ENCODE measurements around the gene YPEL5.

DNA sequence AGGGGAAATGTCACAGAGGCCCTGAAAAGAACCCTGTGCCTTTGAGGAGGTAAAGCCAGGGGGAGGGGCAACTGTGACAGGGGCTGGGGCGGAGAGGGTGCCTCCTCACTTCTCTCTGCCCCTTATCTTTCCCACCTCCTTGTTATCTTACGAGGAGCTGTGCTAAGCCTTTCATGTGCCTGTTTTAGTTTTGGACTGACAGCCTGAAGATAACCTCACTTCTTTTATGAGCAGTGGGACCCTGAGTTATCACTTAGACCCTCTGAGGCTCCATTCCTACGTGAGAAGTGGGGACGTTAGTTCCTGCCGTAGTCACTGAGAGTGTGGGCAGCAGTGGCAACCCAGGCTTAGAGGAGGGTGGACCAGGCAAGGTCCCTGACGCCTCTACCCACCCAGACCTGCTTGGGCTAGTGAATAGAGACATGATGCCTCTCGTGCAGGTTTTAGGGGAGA lies 45.0 kb downstream of the YPEL5 start:
- TF ChIP-seq, protein P1, sequence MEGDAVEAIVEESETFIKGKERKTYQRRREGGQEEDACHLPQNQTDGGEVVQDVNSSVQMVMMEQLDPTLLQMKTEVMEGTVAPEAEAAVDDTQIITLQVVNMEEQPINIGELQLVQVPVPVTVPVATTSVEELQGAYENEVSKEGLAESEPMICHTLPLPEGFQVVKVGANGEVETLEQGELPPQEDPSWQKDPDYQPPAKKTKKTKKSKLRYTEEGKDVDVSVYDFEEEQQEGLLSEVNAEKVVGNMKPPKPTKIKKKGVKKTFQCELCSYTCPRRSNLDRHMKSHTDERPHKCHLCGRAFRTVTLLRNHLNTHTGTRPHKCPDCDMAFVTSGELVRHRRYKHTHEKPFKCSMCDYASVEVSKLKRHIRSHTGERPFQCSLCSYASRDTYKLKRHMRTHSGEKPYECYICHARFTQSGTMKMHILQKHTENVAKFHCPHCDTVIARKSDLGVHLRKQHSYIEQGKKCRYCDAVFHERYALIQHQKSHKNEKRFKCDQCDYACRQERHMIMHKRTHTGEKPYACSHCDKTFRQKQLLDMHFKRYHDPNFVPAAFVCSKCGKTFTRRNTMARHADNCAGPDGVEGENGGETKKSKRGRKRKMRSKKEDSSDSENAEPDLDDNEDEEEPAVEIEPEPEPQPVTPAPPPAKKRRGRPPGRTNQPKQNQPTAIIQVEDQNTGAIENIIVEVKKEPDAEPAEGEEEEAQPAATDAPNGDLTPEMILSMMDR (IDR thresholded peaks at IDR 0.05) = no peak
- TF ChIP-seq POLR2A (IDR thresholded peaks at IDR 0.05) = no peak
